ENCODE results near the gene PRAMEF14.
"Not testable (repeated sequence)": the region's sequence is repeated elsewhere in the genome, so short reads cannot be mapped to it uniquely, and the experiment has no call there.

- TF ChIP-seq CTCF, EZH2, EZH2phosphoT487 (IDR thresholded peaks at IDR 0.05): not testable (repeated sequence)
Observed at GRCh38 chr1:13298699-13299098, 48.2 kb downstream of the PRAMEF14 start.
